Measurements from ENCODE around the gene NIPA2.

- TF ChIP-seq HDGF (IDR thresholded peaks at IDR 0.05; ENCODE audit: borderline replicate concordance): no peak
- no peak for TF ChIP-seq SUZ12 (IDR thresholded peaks at IDR 0.05)
- TF ChIP-seq SP1 (IDR thresholded peaks at IDR 0.05): no peak
Measured at GRCh38 chr15:22866079-22866478, 27.6 kb downstream of the NIPA2 start.
